NOMO-1 treated with dmso at 0.1 percent for 144 hours (cell line): ENCODE data around the gene GPX4.

Experiments
- DNase-seq: peaks from one replicate; lab custom pipeline; 2025; ENCODE audit not compliant: unreplicated experiment; lab: John Stamatoyannopoulos, UW

GPX4 gene

DNA sequence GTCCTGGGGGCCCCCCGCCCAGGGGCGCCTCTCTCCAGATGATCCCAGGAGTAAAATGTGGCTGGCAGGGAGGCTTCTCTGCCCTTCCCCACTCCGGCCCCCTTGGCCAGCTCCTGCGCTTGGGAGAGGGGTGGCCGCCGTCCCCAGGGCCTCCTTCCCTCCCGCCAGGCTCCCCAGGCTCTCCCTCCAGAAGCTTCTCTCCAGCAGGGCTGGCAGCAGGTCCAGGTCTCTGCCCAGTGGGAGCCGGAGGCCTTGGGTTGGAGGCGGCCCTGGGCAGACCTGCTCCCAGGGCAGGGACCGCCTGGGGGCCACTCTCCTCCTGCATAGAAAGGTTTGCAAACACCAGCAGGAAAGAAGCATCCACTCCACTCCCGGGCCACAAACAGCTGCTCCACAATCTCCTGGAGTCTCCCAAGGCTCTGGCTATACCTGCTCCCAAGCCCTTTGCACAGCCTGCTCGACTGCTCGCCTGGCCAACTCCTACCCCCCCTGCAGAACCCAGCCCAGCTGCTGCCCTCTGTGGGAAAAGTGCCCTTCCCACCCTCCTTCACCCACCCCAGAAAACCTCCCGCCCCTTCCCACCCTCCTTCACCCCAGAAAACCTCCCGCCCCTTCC lies 44.2 kb downstream of the GPX4 start:
- DNase-seq: no peak

GRCh38 chr19:1149259-1150045 lies 45.7 kb downstream of the GPX4 start:
- no peak for DNase-seq

DNA sequence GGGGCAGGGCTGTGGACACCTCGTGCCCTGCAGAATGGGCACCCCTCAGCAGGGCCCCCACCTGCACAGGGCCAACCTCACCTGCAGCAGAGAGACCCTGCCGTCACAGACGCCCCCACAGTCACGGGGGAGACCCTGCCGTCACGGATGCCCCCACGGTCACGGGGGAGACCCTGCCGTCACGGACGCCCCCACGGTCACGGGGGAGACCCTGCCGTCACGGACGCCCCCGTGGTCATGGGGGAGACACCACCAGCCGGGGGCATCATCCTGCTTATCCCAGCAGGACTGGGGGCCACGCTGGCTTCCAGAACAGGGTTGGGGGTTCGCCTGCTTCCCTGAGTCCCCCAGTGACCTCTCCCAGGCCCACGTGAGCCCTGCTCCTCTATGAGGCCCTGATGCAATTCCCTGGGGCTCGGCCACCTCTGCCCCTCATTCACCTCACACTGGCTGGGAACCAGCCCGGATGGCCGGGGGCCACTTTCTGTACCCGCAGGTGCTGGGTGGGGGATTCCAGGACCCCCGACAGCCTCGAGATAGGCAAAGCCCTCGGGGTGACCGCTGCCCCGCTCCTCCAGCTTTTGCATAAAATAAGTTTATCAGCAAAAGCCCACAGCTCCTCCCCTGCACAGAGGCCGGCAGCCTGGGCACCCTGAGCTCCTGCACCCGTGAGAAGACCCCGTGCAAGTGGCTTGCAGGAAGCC lies 46.7 kb downstream of the GPX4 start:
- DNase-seq: no peak

- no peak for DNase-seq
These were observed 47.4 kb downstream of the GPX4 start for GRCh38 chr19:1151037-1151724.

GRCh38 chr19:1151917-1152587 lies 48.3 kb downstream of the GPX4 start:
- no peak for DNase-seq

GRCh38 chr19:1153891-1154730 lies 50.3 kb downstream of the GPX4 start:
- DNase-seq: no peak

GRCh38 chr19:1154731-1155351 lies 51.0 kb downstream of the GPX4 start:
- DNase-seq: peak; percentile 30

DNA sequence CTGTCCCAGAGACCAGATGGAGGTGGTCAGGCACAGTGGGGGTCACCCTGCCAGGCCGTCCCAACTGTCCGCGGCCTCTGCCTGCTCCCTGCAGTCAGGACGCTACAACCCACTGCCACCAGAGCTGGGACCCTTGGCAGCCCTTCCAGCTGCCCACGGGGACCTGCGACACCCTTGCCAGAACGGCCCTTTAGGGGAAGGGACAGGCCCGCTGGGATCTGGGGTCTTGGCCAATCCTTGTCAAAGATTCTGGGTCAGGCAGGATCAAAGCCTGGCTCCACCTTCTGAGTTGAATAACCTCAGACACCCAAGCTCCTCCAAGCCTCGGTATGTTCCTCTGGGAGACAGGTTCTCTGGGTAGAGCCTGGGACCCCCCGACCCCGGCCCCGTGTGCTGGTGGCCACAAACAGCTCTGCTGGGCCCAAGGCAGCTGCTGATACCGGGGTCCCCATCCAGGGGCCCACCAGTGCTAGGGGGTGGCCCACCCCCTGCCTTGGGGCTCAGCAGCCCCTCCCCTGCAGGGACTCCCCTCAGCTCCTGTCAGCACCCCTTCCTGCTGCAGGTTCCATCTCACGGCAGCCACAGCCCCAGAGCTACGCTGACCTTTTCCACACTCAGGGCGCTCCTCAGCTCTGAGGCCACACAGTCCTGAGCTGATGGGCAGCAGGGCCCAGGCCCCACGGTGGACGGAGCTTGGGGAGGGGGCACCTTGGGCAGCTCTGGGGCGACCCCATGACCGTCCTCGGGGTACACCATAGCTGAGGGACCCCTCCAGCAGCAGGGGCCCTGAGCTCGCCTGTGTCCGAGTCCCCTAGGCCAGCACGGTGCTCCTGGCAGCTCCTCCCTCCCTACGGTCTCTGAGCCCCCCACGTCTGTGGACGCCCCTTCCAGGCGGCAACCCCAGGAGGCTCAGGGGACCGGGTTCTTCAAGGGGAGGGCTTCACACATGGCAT lies 51.8 kb downstream of the GPX4 start:
- no peak for DNase-seq
